ENCODE data around the gene NUAK2.
A peak's percentile ranks its signal among the peaks of the same experiment; 100 is the strongest.

NUAK2 gene

DNA sequence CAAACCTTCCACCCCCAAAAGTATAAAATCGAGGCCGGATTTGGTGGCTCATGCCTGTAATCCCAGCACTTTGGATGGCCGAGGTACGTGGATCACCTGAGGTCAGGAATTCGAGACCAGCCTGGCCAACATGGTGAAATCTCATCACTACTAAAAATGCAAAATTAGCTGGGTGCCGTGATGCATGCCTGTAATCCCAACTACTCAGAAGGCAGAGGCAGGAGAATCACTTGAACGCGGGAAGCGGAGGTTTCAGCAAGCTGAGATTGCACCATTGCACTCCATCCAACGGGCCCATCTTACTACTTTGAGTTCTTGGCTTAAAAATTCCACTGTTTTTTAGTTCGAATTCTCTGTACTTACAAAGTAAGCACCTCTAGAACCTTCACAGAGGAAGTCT, 24.2 kb upstream of the NUAK2 start:
- DNase-seq = no peak

DNA sequence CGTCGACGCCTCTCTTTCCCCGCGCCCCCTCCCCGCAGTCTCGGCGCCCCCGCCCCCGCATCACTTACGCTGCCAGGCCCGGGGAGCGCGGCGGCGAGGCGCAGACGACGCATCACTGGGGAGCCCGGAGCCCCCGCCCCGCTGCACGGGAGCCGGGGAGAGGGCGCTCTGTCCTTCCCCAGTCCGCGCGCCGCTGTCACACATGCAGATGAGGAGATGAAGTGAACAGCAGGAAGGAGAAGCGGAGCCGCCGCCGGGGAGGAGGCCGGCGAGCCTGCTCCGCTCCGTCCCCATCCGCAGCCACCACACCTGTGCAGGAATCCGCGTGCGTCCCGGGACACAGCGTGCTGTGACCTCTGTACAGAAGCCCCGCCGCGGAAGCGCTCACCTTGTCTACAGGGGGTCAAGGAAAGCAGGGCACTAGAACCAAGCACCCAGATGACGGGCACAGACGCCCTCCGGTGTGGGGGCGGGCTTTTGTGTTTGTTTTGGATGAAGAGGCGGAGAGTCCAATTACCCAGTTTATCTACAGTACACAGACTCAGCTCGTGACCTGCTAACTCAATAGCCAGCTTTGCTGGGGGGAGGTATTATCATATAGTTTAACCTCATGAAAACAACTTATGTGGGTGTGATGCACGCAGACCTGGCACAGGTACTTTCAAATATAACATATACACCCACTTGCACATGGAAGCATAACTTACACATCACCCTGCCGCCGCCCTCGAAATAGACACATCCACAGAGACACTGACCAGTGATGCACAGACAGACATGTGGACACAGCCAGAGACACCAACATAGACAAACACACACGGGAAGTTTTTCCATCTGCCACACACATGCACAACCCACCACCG, 22.8 kb upstream of the NUAK2 start:
- DNase-seq = no peak

DNA sequence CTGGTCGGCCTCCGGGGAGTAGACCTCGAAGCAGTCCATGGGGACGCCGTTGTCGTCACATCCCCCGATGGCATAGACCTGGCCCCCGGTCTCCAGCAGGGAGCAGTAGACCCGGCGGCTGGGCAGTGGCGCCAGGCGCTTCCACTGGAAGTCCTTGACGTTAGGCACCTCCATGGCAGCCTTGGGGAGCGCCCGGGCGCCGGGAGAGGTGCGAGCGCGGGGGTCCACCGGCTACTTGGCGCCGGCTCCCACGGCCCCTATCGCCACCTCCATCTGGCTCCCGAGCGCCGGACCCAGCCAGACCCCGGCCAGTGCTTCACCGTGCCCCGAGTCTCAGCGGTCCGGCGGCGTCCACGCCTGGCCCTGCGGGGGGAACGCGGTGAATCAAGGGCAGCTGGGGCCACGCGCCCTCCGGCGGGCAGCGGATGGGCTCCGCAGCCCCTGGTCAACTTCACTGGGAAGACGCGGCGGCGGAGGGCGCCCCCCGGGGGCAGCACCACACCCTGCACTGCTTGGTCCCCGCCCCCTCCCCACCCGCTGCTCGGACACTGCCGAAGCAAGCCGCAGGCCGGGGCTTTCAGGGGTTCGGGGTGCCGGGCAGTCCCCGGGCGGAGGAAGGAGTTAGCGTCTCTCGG, 22.0 kb upstream of the NUAK2 start:
- DNase-seq = no peak

DNA sequence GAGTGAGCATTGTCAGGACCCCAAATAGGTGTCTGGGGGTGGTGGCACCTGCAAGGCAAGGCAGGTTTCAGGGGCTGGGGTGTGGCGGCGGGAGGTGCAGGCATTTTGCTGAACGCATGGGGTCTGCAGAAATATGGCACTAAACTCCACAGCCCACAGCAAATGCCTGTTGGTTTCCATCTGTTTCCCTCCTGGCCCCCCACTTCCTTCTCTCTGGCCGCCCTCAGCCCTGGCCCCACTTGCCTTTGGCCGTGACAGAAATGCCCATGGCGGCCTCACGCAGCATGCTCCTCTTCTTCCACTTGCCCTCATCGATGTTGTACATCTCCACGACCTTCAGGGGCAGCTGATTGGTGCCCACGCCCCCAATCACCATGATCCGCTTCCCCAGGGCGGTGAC, 21.4 kb upstream of the NUAK2 start:
- no peak for DNase-seq

DNA sequence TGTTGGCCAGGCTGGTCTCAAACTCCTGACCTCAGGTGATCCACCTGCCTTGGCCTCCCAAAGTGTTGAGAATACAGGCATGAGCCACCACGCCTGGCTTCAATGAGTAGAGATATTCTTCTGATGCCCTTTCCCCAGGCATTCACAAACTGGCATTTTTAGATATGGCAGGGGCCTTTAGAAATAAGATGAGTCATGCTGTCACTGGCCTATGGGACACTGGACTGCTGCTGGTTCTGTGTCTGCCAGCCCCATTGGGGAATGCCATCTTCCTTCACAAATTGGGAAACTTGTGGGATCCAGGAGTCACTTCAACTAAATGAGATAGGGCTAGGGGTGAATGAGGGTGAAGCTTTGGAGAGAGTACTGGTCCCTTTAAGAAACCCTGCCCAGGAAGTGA, 19.1 kb upstream of the NUAK2 start:
- DNase-seq = no peak

DNA sequence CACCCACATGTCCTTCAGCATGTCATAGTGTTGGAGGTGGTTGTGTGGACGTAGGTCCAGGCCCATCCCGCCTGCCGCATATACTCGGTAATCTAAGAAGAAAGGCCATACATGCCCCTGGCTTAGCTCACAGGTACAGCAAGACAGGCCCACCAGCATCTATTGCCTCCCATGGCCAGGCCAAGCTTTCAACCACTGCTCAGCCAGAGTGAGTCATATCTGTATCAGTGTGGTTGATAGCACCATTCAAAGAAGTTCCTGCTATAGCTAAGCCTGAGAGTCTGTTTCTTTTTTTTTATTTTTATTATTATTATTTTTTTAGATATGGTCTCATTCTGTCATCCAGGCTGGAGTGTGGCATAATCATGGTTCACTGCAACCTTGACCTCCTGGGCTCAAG, 18.2 kb upstream of the NUAK2 start:
- DNase-seq = no peak

DNA sequence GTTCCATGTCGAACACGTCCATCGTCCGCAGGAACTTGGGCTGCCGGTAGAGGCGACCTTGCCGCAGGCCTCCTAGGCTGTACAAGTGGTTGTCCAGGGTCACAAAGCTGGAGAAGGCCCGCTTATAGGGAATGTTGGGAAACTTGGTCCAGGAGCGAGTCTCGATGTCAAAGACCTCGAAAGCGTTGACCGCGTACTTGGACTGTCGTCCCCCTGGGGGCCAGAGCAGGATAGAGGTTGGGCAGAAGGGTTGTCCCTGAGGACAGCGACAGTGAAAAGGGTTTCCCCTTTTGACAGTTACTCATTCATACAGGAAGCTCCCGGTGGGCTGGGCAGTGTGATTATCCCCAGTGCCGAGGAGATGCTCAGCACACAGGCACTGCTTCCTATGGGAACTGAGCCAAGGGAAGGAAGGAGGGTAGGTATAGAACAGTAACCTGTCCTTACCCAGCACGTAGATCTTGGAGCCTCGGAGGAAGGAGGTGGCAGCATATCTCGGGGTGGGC, 17.7 kb upstream of the NUAK2 start:
- no peak for DNase-seq

DNA sequence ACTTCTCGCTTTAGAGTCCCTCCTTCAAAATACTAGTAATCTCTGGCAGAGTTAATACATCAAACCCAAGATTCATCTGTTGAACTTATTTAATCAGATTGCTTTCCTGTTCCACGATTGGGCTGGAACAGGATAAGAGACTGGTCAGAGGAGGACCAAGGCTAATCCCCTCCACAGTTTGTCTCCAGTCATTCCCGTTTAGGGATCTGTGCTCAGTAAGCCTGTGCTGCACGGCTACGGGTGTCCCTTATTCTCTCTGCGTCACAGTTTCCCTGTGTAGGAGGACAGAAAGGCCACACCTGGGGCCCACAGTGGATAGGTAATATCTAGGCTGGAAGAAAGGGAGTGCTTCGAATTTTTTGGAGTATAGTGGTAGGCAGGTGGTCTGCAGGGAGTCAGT, 16.5 kb upstream of the NUAK2 start:
- DNase-seq = no peak

DNA sequence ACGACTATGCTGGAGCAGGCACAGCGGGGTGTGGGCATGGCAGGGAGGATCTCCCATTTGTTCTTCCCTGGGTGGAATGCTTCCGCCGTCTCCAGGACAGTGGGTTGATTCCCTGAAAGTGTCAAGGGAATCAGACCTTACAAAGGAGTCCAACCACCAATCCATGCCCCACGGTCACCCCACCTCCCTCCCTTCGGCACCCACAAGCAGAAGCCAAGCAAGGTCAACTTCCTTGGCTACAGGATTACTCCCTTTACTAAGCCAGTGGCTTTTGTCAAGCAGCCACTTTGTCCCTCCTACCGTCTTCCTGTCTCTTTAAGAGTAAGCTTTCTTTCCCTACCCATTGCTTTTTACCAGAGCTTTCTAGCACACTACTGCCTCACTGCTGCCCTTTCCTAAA, 15.9 kb upstream of the NUAK2 start:
- no peak for DNase-seq

DNA sequence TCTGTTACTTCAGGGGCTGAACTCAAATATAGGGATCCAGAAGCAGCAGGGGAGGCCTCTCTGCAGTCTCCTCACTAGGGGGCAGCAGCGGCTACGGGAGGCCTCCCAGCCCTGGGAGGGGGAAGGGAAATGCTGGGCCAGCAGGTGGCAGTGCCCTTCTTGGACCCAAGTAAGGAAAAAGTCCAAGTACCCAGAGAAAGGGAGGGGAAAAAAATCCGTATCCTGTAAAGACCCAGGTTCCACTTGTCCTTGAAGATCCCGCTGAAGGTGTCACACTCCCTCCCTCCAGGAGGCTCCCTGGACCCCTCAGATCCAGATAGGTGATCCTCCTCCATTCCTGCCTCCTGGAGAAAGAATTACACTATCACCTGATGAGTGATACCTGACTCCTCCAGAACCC, 14.1 kb upstream of the NUAK2 start:
- no peak for DNase-seq

DNA sequence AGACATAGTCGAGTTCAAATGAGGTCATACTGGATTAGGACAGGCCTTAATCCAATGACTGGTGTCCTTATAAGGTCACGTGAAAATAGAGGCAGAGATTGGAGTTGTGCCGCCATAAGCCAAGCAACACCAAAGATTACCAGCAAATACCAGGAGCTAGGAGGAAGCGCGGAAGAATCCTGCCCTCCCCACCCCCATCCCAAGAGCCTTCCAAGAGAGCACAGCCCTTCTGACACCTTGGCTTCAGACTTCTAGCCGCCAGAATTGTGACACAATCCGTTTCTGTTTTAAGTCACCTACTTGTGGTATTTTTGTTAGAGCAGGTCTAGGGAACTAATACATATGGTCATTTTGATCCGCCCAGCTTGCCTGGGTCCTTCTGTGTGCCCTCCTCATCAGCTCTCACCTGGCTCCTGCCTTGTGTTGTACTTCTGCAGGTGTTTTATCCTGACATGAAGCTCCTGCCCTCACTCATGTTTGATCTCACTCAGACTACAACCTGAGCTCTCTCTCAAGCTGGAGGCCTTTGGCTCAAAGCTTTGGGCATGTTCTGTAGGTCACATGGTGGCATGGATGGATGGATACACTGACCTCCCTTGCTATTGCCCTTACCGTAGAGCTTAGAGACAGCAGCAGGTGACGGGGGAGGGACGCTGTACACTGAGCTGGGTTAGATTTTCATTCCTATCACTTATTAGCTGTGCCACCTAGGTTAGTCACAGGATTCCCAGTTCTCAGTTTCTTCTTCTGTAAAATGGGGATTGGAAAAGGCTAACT, 10.7 kb upstream of the NUAK2 start:
- DNase-seq = no peak

DNA sequence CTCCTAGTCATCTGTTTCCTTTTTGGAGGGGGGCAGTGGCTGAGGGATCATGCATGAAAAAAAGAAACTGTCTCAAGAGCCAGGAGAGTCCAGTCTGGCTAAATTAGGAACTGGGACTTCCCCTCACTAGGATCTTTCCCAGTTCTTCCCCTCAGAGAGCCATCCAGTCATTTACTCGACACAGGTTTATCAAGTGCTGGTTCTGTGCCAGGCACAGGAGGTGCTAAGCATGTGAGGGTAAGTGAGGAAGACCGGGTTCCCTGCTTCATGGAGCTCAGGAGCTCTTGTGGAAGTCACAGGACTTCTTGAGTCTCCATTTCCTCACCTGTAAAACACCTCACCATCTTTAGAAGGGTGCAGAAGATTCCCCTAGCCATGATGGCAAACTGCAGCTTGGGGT, 8.6 kb upstream of the NUAK2 start:
- no peak for DNase-seq

DNA sequence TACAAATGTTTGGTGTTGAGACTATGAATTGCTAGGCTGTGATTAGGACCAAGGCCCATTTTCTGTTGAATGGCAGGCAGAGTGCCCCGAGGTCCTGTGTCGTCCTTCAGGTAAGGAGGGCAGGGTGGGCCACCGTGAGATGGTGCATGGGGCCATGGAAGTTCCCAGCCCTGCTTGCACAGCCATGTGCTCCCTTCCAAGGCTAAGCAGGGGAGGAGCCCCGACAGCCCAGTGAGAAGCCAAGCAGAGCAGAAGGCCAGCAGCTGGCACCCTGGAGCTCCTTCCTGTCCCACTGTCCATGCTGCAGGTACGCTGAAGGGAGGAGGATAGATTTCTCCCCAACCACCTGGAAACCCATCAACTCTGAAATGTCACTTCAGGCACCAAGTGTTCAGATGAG, 8.2 kb upstream of the NUAK2 start:
- no peak for DNase-seq

DNA sequence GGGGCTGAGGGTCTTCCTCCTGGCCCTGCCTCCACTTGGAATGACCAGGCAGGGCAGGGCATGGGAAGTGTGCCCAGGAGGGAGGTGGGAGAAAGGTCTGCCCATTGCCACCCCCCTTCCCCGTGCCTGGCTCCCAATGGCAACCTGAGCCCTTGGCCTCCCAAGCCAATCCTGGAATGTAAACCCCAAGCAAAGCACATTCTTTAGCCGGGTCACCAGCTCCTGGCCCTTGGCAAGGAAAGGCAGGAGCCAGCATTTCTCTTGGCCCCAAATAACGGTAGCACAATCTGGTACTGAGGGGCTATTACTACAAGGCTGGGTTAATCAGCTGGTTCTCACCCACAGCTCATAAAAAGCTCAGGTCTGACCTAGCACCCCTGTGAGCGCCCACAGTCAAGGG, 6.9 kb upstream of the NUAK2 start:
- no peak for DNase-seq

DNA sequence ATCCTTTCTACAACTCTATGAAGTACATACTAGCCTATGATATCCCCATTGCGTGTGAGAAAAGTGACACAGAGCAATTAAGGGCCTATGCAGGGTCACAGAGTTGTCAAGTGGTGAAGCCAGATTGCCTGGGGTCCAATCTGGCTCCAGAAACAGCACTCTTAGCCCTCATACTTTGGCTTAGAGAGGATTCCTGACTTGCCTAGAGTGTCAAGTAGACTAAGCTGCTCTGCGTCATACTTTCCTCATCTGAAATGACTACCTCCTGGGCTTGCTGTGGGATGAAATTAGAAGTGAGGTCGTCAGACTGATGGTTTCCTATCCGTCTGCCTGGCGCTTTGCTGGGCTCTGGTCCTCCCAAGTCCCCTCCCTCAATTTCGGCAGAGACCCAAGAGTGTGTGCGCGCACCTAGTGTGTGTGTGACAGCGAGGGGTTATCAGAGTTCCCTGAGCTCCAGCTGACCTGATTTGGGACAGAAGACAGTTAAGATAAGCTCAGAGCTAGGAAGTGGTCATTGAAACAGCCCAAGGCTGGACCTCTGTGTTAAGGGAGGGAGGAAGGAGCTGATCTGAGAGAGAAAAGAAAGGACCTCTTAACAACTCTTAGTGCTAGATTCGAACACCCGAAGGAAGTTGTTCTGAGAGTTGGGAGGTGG, 5.4 kb upstream of the NUAK2 start:
- DNase-seq = no peak

DNA sequence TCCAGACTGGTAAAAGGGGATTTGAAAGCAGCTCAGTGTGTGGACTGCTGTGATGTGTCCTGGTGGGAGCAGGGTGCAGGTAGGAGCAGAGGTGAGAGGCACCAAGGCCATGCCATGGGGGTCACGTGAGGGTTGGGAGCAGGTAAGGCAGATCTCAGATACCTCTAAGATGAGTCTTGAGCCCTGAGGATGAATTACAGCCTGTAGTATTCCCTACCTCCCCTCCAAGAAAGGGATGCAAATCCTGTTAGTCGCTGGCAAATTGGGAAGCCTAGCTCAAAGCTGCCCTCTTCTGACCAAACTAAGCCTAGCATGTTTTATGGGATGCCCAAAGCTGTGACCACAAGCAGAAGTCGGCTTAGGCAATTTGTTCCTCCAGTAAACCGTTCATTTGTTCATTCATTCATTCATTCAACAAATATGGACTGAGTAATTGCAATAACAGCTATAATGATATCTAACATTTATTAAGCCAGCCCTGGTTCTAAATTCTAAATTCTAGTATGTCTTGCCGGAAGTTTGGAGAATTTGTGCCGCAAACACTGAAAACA, 3.9 kb upstream of the NUAK2 start:
- DNase-seq = peak; percentile 12

DNA sequence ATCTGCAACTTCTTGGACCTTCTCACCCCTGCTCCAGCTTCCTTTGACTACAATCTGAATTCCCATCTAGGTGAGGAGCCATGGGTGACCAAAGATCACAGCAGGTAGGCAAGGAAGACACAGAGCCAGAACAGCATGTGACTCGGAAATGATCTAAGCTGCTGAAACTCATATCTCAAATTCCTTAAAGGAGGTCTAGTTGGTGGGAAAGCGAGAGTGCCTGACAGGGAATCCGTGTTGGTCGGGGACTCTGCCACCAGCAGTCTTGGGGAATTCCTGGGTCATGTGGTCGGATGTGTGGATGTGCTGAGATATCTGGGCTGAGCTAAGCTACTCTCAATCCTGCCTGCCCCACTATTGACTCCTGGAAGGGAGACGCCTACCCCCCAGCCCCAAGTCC, 3.2 kb upstream of the NUAK2 start:
- DNase-seq = no peak

DNA sequence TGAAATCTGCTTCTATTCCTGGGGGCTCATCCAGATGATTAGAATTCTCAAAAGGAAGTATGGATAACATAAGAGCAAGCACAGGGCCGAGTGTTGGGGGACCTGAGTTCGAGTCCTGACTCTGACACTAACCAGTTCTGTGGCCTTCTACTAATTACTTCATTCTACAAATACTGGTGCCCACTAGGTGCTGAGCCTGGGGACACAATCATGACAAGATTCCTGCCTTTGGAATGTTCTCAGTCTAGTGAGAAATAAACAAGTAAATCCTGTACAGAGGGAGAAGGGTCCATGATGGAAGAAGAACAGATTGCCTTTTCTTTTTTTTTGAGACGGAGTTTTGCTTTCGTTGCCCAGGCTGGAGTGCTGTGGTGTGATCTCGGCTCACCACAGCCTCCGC, 2.2 kb upstream of the NUAK2 start:
- DNase-seq = no peak

DNA sequence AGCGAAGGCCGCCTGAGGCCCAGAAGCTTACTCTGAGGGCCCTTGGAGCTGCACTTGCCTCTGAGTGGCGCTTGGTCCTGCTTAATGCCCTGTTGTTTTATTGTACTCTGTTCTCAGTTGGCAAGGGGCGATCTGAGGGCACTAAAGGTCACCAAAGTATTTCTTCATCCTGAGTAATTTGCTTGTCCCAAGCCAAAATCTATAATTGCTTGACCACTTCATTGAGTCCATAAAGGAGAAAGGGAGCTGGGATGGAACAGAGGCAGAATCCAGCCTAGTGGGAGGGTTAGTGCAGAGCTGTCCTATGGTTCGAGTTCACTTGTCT, 376 bp upstream of the NUAK2 start:
- no peak for DNase-seq

DNA sequence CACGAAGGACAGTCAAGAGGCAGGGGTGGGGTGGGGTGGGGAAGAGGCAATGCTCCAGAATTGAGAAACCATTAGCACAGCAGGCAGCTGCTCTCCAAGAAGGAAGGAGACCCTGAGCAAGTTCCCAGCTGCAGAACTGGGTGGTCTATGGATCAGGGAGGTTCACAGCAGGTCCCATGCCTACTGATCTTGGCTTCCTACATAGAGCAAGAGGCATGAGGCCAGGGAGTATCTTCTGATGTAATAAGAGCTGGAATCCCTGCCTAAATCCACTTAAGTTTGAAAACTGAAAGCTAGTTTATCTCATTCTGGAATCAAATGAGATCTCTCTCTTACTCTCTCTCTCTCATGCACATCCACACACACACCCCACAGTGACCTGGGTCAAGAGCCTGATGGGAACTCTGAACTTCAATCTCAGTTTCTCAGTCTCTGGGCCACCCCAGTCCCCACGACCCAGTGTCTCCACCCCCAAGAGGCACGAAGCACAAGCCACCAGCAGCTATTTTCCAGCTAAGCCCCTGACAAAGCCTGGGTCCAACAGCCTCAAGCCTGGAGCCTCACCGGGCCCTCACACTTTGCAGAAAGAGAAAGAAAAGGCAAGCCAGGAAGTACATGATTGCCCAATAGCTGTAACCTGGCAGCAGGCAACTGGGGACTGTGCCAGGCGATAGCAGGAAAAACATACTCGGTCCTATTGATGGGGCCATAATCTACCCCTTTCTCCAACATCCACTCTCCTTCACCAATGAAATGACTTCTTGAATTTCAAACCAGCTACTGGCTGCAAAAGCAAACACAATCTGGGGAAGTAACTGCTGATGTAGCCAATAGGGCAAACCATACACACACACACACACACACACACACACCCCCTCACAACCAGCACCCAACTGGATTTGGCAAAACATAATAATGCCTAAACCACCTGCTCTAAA, 2.2 kb downstream of the NUAK2 start:
- DNase-seq = no peak

DNA sequence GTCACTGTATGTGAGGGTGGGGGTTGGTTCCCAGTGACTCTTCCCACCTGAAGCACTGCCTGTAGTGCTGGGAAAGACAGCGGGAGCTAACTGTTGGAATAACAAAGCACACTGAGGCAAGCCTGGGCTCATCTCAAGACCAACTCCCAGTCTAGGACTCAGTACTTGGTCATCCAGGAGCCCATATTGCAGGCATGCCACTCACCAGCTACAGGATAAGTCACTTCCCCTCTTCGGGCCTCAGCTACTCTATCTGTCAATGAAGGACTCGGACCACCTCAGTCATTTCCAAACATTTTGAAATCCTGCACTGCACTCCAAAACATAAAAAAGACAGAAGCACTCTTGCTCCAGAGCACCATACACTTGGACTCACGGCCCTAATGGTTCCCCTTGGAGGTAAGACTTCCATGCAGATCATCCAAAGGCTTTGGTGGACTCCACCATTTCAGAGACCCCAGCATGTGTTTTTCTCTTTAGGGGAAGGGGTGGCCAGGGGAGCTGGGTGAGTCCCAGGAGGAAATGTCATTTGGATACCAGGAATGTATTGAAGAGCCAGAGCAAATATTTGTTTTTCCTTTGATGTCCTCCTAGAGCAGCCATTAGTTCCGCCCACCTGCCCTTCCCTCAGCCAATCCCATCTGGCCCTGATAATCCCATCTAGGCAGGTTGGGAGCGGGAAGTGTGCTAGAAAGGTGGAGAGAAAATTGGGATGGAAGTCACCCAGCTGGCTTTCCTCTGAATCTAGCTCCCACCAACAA, 3.1 kb downstream of the NUAK2 start:
- no peak for DNase-seq

Data from GOT3 (cell line).